ENCODE results near the gene FAM181A. TPM values are rescaled to one million over a fixed set of nuclear protein-coding genes. Genes with fewer than 3 reads are reported as not detected.

The FAM181A gene
- polyA plus RNA-seq, 4 donors = not detected

DNA sequence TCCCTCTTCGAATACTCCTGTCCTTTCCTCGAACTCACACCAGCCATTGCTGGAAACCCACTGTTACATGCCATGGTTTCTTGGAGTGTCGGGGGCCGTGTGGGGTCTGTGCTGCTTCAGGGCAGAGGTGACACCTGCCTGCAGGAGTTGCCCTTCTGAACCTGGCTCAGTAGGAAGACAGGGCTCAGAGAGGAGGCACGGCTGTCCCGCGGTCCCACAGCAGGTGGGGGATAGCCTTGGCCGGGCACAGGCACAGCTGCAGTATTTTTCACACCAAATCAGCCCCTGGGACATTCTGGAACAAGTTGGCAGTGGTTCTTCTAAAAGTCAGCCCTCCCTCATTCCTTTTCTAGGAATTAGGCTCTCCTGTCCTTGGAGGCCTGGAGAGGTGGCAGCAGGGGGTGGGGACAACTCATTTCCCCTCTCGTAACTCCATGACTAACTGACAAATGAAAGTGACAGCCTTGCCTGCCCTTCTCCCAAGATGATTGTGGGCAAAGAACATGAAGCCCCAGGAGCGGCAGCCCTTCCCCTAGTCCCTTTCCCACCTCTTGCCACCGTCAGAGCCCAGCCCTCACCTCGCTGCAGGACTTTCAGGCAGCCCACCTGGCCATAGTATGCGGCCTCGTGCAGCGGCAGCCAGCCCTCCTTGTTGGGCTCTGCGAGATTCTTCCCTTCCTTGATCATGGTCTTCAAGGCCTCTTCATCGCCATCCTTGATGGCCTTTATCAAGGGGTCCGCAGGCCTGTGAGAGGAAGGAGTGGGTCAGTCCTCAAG, 26.8 kb downstream of the FAM181A start:
- Histone ChIP-seq H3K4me1 (ENCODE audit: control insufficient read depth in 3 of 3, insufficient read depth in 2 of 3, low read depth in 1 of 3, low read length in 2 of 3) (peaks cover 0 to 57% (median 0%) of the 10 kb centered on the region in 3 donors), H3K4me3 (ENCODE audit: low read depth in 1 of 3, low read length in 3 of 3) (peak overlapping the region in 1 of 3 donors; percentile 31), H3K27ac (ENCODE audit: low read depth in 1 of 3, low read length in 2 of 3) (peak overlapping the region in 2 of 3 donors; percentile 11 to 27)

GRCh38 chr14:93954516-93954830, 27.3 kb downstream of the FAM181A start:
- no peaks in the 10 kb centered on the region for H3K27me3 ChIP-seq (ENCODE audit: control insufficient read depth in 3 of 3, insufficient read depth in 3 of 3, low read length in 3 of 3)
- DNase-seq (no peak), FAIRE-seq (no peak)
- no peaks in the 10 kb centered on the region for H3K9me3 ChIP-seq (ENCODE audit: control insufficient read depth in 2 of 2, insufficient read depth in 1 of 2, low read depth in 1 of 2, low read length in 1 of 2)
- WGBS, 3 donors = 77 to 81% (median 79%) methylated on average over 4 of the region's 4 CpGs
- peaks cover 0 to 9% (median 0%) of the 10 kb centered on the region in 3 donors for H3K36me3 ChIP-seq (ENCODE audit: control insufficient read depth in 3 of 3, insufficient read depth in 2 of 3, low read depth in 1 of 3, low read length in 3 of 3)
- peak overlapping the region in 1 of 3 donors; percentile 31 for H3K4me3 ChIP-seq (ENCODE audit: low read depth in 1 of 3, low read length in 3 of 3)
- H3K27ac ChIP-seq (ENCODE audit: low read depth in 1 of 3, low read length in 2 of 3) = peak overlapping the region in 2 of 3 donors; percentile 2 to 11
- H3K4me1 ChIP-seq (ENCODE audit: control insufficient read depth in 3 of 3, insufficient read depth in 2 of 3, low read depth in 1 of 3, low read length in 2 of 3) = peaks cover 0 to 62% (median 0%) of the 10 kb centered on the region in 3 donors

More for the DNA sequence above, 26.8 kb downstream of the FAM181A start:
- no peak for FAIRE-seq
- no peaks in the 10 kb centered on the region for H3K27me3 ChIP-seq (ENCODE audit: control insufficient read depth in 3 of 3, insufficient read depth in 3 of 3, low read length in 3 of 3)
- WGBS, 3 donors = 66 to 83% (median 79%) methylated on average over 18 of the region's 18 CpGs
- H3K9me3 ChIP-seq (ENCODE audit: control insufficient read depth in 2 of 2, insufficient read depth in 1 of 2, low read depth in 1 of 2, low read length in 1 of 2) = no peaks in the 10 kb centered on the region
- peaks cover 0 to 9% (median 0%) of the 10 kb centered on the region in 3 donors for H3K36me3 ChIP-seq (ENCODE audit: control insufficient read depth in 3 of 3, insufficient read depth in 2 of 3, low read depth in 1 of 3, low read length in 3 of 3)
- DNase-seq = no peak

DNA sequence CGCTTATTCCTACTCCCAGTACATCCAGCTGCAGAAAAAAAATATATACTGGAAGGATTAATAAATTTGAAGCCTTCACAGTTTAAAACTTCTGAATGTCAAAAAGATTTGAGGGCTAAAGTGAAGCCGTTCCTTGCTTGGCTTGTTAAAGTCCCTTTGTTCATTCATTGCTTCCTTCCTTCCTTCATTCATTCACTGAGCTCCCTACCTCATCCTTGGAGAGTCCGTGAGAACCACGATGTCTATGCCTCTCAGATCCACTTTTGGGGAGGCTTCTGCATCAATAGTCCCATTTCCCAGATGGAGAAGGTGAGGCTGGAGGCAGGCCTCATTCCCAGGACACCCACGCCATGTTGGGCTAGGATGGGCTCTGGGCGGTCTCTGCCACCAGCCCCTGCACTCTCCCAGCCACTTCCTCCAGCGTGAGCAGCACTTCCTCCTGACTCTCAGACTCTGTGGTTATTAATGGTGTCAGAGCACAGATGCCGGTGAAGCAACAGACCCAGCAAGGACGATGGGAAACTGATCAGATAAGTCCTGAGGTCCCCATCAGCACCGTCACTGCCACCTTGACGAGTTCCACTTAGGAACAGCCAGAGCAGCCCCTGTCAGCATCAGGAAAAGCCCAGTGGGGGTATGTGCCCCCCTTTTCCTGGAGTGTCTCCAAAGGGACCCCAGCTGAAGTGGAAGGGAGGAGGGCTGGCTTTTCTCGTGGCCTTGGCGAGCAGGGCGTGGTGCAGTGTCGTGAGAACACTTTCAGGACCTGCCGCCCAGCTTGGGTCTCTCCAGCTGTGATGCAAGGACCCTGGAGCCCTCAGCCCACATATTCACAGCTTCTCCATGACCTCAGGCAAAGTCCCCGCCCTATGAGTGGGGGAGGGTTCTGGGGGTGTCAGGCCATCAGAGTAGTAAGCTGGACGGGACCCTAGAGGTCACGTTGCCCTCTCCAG, 28.0 kb downstream of the FAM181A start:
- FAIRE-seq (no peak), DNase-seq (peak; percentile 54 to 61)
- Histone ChIP-seq H3K4me1 (ENCODE audit: control insufficient read depth in 3 of 3, insufficient read depth in 2 of 3, low read depth in 1 of 3, low read length in 2 of 3) (peaks cover 0 to 69% (median under 1%) of the 10 kb centered on the region in 3 donors), H3K4me3 (ENCODE audit: low read depth in 1 of 3, low read length in 3 of 3) (peak overlapping the region in 1 of 3 donors; percentile 31), H3K27ac (ENCODE audit: low read depth in 1 of 3, low read length in 2 of 3) (peak overlapping the region; percentile 36 to 89 (median 63)), H3K9me3 (ENCODE audit: control insufficient read depth in 2 of 2, insufficient read depth in 1 of 2, low read depth in 1 of 2, low read length in 1 of 2) (no peaks in the 10 kb centered on the region), H3K27me3 (ENCODE audit: control insufficient read depth in 3 of 3, insufficient read depth in 3 of 3, low read length in 3 of 3) (no peaks in the 10 kb centered on the region), H3K36me3 (ENCODE audit: control insufficient read depth in 3 of 3, insufficient read depth in 2 of 3, low read depth in 1 of 3, low read length in 3 of 3) (peaks cover 0 to 9% (median 0%) of the 10 kb centered on the region in 3 donors)
- 42 to 45% (median 43%) methylated on average over 19 of the region's 19 CpGs for WGBS, 3 donors

DNA sequence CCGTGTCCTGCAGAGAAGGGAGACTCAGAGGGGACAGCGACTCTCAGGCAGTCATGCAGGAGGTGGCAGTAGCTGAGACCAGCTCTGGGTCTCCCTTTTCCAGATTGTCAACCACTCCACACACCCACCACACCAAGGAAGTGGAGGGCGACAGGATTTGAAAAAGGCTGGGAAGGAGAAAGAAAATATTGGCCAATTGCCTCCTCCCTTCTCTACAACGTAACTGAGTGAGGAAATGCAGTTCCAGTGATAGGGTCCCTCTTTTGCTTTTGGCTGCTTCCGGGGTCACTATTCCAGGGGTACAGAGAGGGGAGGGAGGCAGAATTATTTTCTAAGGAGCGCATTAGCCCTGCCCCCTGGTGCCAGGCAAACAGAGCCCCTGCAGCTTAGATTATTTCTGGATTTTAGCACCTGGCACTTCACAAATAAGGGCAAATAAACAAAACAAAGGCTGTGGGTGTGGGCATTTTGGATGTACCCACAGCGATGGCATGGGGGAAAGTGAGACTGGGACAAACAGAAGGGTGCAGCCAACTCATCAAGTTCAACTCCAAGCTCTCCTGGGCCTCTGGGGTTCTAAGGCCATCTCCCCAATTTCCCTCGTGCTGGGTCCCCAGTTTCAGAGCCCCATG, 28.8 kb downstream of the FAM181A start:
- no peaks in the 10 kb centered on the region for H3K9me3 ChIP-seq (ENCODE audit: control insufficient read depth in 2 of 2, insufficient read depth in 1 of 2, low read depth in 1 of 2, low read length in 1 of 2)
- H3K4me3 ChIP-seq (ENCODE audit: low read depth in 1 of 3, low read length in 3 of 3) = peak overlapping the region in 1 of 3 donors; percentile 10
- H3K4me1 ChIP-seq (ENCODE audit: control insufficient read depth in 3 of 3, insufficient read depth in 2 of 3, low read depth in 1 of 3, low read length in 2 of 3) = peaks cover 0 to 73% (median 3%) of the 10 kb centered on the region in 3 donors
- 38 to 52% (median 49%) methylated on average over 8 of the region's 8 CpGs for whole genome bisulfite sequencing, 3 donors
- peak overlapping the region in 2 of 3 donors; percentile 63 to 89 for H3K27ac ChIP-seq (ENCODE audit: low read depth in 1 of 3, low read length in 2 of 3)
- H3K27me3 ChIP-seq (ENCODE audit: control insufficient read depth in 3 of 3, insufficient read depth in 3 of 3, low read length in 3 of 3) = no peaks in the 10 kb centered on the region
- DNase-seq (no peak), FAIRE-seq (no peak)
- H3K36me3 ChIP-seq (ENCODE audit: control insufficient read depth in 3 of 3, insufficient read depth in 2 of 3, low read depth in 1 of 3, low read length in 3 of 3) = peaks cover 0 to 9% (median 0%) of the 10 kb centered on the region in 3 donors

DNA sequence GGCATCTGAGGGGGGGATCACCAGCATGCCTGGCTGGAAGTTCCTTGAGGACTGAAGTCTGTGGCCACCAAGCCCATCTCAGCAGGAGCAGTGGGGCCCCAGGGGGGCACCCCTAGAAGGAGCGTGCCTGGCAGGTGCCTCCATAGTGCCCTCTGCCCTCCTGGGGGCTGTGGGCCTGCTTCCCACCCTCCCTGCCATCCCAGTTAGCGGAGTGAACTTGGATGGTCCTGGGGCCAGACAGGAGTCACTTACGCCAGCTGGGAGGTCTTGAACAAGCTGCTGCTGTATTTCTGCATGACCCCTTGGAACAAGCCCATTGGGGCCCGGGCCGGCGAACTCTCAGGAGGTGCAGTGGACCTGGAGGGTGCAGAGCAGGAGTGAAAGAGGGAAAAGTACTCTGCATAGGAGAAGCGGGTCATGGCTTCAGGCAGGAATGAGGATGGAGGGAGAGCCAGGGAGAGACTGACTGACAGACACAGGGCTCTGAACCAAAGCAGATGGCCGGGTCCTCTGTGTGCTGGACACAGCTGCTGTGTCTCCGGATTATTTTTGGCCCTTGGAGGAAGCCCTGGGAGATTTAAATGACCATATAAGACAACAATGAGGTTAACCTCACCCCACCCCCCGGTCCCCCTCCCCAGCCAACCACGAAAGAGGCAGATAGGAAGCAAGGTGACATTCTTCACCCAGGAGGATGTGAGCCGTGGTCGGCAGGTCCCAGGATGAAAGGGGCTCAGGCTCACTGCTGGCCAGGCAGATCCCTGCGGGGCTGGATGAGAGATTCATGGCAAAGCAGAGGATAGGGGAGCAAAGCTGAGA, 29.6 kb downstream of the FAM181A start:
- H3K4me3 ChIP-seq (ENCODE audit: low read depth in 1 of 3, low read length in 3 of 3) = peak overlapping the region in 1 of 3 donors; percentile 10
- H3K4me1 ChIP-seq (ENCODE audit: control insufficient read depth in 3 of 3, insufficient read depth in 2 of 3, low read depth in 1 of 3, low read length in 2 of 3) = peaks cover 0 to 73% (median 3%) of the 10 kb centered on the region in 3 donors
- 53 to 68% (median 67%) methylated on average over 14 of the region's 14 CpGs for WGBS, 3 donors
- FAIRE-seq = no peak
- H3K9me3 ChIP-seq (ENCODE audit: control insufficient read depth in 2 of 2, insufficient read depth in 1 of 2, low read depth in 1 of 2, low read length in 1 of 2) = no peaks in the 10 kb centered on the region
- peaks cover 0 to 9% (median 0%) of the 10 kb centered on the region in 3 donors for H3K36me3 ChIP-seq (ENCODE audit: control insufficient read depth in 3 of 3, insufficient read depth in 2 of 3, low read depth in 1 of 3, low read length in 3 of 3)
- peak overlapping the region in 2 of 3 donors; percentile 66 to 89 for H3K27ac ChIP-seq (ENCODE audit: low read depth in 1 of 3, low read length in 2 of 3)
- no peak for DNase-seq
- no peaks in the 10 kb centered on the region for H3K27me3 ChIP-seq (ENCODE audit: control insufficient read depth in 3 of 3, insufficient read depth in 3 of 3, low read length in 3 of 3)

DNA sequence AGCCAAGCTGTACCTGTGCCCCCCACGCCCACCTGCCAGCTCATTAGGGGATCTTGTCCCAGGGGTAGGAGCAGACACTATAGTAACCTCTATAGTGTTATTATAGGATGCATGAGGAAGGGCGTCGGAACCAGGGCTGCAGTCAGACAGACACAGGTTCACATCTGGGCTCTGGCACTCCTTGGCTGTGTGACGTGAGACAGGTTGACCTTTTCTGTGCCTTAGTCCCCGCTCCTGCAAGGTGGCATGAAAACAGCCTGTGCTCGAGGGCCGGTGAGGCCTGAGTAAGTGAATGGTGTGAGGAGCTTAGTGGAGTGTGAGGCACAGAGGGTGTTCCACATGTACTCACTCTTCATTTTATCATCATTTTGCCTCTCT, 30.2 kb downstream of the FAM181A start:
- H3K4me1 ChIP-seq (ENCODE audit: control insufficient read depth in 3 of 3, insufficient read depth in 2 of 3, low read depth in 1 of 3, low read length in 2 of 3) = peaks cover 0 to 73% (median 3%) of the 10 kb centered on the region in 3 donors
- no peak for FAIRE-seq

GRCh38 chr14:93957751-93958566, 30.8 kb downstream of the FAM181A start:
- no peaks in the 10 kb centered on the region for H3K9me3 ChIP-seq (ENCODE audit: control insufficient read depth in 2 of 2, insufficient read depth in 1 of 2, low read depth in 1 of 2, low read length in 1 of 2)
- peak overlapping the region in 2 of 3 donors; percentile 66 to 89 for H3K27ac ChIP-seq (ENCODE audit: low read depth in 1 of 3, low read length in 2 of 3)
- peaks cover 0 to 70% (median 3%) of the 10 kb centered on the region in 3 donors for H3K4me1 ChIP-seq (ENCODE audit: control insufficient read depth in 3 of 3, insufficient read depth in 2 of 3, low read depth in 1 of 3, low read length in 2 of 3)
- DNase-seq (no peak), FAIRE-seq (no peak)
- peaks cover 0 to 8% (median 0%) of the 10 kb centered on the region in 3 donors for H3K36me3 ChIP-seq (ENCODE audit: control insufficient read depth in 3 of 3, insufficient read depth in 2 of 3, low read depth in 1 of 3, low read length in 3 of 3)
- 92 to 93% (median 92%) methylated on average over 16 of the region's 16 CpGs for WGBS, 3 donors
- H3K27me3 ChIP-seq (ENCODE audit: control insufficient read depth in 3 of 3, insufficient read depth in 3 of 3, low read length in 3 of 3) = no peaks in the 10 kb centered on the region
- H3K4me3 ChIP-seq (ENCODE audit: low read depth in 1 of 3, low read length in 3 of 3) = no peak overlapping the region

More for the DNA sequence above, 30.2 kb downstream of the FAM181A start:
- Histone ChIP-seq H3K36me3 (ENCODE audit: control insufficient read depth in 3 of 3, insufficient read depth in 2 of 3, low read depth in 1 of 3, low read length in 3 of 3) (peaks cover 0 to 9% (median 0%) of the 10 kb centered on the region in 3 donors), H3K4me3 (ENCODE audit: low read depth in 1 of 3, low read length in 3 of 3) (no peak overlapping the region), H3K27ac (ENCODE audit: low read depth in 1 of 3, low read length in 2 of 3) (peak overlapping the region in 2 of 3 donors; percentile 66 to 89), H3K9me3 (ENCODE audit: control insufficient read depth in 2 of 2, insufficient read depth in 1 of 2, low read depth in 1 of 2, low read length in 1 of 2) (no peaks in the 10 kb centered on the region), H3K27me3 (ENCODE audit: control insufficient read depth in 3 of 3, insufficient read depth in 3 of 3, low read length in 3 of 3) (no peaks in the 10 kb centered on the region)
- no peak for DNase-seq
- 76 to 84% (median 84%) methylated on average over 7 of the region's 7 CpGs for WGBS, 3 donors

Measured in small intestine (tissue), 7 donors.